Myocyte (in vitro differentiated cells): Measurements from ENCODE around the gene SPATA6. TPM values are rescaled to one million over a fixed set of nuclear protein-coding genes. Genes with fewer than 3 reads are reported as not detected.
A peak's percentile ranks its signal among the peaks of the same experiment; 100 is the strongest.
"Not testable (repeated sequence)": the region's sequence is repeated elsewhere in the genome, so short reads cannot be mapped to it uniquely, and the experiment has no call there.

Source experiments
- DNase-seq: peaks from one replicate; pipeline ENCODE4 v3.0.0-alpha.2; 2012; ENCODE audit warnings: low read depth
- total RNA-seq: library from RNA; depleted of rRNA; stranded (reverse); fragments of >200 nt; gene quantifications from 2 replicates; pipeline ENCODE4 v1.2.3, GENCODE V29; 2014

SPATA6 gene
- total RNA-seq, 1 donor from 2014 or later: 2.0 TPM

- peak; percentile 8 for DNase-seq
Observed at GRCh38 chr1:48356901-48357300, 115.1 kb downstream of the SPATA6 start.

- DNase-seq: no peak
Observed at GRCh38 chr1:48344373-48344772, 127.6 kb downstream of the SPATA6 start.

- no peak for DNase-seq
Observed at GRCh38 chr1:48341221-48341620, 130.8 kb downstream of the SPATA6 start.

- DNase-seq: no peak
Observed at GRCh38 chr1:48338257-48338656, 133.7 kb downstream of the SPATA6 start.

- no peak for DNase-seq
Observed at GRCh38 chr1:48333316-48333715, 138.7 kb downstream of the SPATA6 start.

- no peak for DNase-seq
Observed at GRCh38 chr1:48332115-48332514, 139.9 kb downstream of the SPATA6 start.

- DNase-seq: no peak
Observed at GRCh38 chr1:48329905-48330304, 142.1 kb downstream of the SPATA6 start.

- peak; percentile 5 for DNase-seq
Observed at GRCh38 chr1:48329486-48329885, 142.5 kb downstream of the SPATA6 start.

- DNase-seq: not testable (repeated sequence)
Observed at GRCh38 chr1:48311829-48312228, 160.2 kb downstream of the SPATA6 start.

- no peak for DNase-seq
Observed at GRCh38 chr1:48309564-48310082, 162.4 kb downstream of the SPATA6 start.

- no peak for DNase-seq
Observed at GRCh38 chr1:48302652-48303051, 169.4 kb downstream of the SPATA6 start.

- DNase-seq: no peak
Observed at GRCh38 chr1:48294656-48295055, 177.3 kb downstream of the SPATA6 start.

GRCh38 chr1:48294094-48294493, 177.9 kb downstream of the SPATA6 start:
- not testable (repeated sequence) for DNase-seq

- peak; percentile 77 for DNase-seq
Observed at GRCh38 chr1:48292706-48293105, 179.3 kb downstream of the SPATA6 start.

GRCh38 chr1:48291421-48291820, 180.6 kb downstream of the SPATA6 start:
- DNase-seq: peak; percentile 27

- no peak for DNase-seq
Observed at GRCh38 chr1:48285525-48285924, 186.5 kb downstream of the SPATA6 start.

GRCh38 chr1:48284696-48285420, 187.1 kb downstream of the SPATA6 start:
- not testable (repeated sequence) for DNase-seq

GRCh38 chr1:48282329-48282728, 189.7 kb downstream of the SPATA6 start:
- not testable (repeated sequence) for DNase-seq

- not testable (repeated sequence) for DNase-seq
Observed at GRCh38 chr1:48277437-48277836, 194.6 kb downstream of the SPATA6 start.

- DNase-seq: no peak
Observed at GRCh38 chr1:48266576-48266975, 205.4 kb downstream of the SPATA6 start.

- no peak for DNase-seq
Observed at GRCh38 chr1:48263041-48263440, 209.0 kb downstream of the SPATA6 start.

- DNase-seq: no peak
Observed at GRCh38 chr1:48261881-48262400, 210.1 kb downstream of the SPATA6 start.

- no peak for DNase-seq
Observed at GRCh38 chr1:48258106-48258505, 213.9 kb downstream of the SPATA6 start.
